ENCODE data around the gene NACC2.
A peak's percentile ranks its signal among the peaks of the same experiment; 100 is the strongest.
"Not testable (repeated sequence)": the region's sequence is repeated elsewhere in the genome, so short reads cannot be mapped to it uniquely, and the experiment has no call there.

NACC2 gene

DNA sequence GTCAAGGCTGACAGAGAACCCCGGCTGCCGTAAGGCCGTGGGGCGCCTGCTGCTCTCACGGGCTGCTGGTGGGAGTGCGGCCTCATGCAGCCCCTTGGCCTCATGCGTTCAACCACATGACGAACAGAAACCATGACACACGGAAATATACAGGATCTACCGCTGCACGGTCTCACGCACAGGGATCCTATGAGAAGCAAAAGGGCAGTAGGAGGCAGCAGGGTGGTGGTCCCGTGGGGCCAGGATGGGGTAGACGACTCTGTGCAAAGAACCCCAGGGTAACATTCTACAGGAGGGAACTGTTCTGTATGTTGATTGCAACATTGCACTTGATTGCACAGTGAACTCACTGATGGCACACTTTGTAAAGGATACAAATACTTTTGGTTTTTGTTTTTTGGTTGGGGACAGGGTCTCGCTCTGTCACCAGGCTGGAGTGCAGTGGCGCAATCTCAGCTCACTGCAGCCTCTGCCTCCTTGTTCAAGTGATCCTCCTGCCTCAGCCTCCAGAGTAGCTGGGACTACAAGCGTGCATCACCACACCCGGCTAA is 51.6 kb downstream of the NACC2 start:
- no peak for DNase-seq

DNA sequence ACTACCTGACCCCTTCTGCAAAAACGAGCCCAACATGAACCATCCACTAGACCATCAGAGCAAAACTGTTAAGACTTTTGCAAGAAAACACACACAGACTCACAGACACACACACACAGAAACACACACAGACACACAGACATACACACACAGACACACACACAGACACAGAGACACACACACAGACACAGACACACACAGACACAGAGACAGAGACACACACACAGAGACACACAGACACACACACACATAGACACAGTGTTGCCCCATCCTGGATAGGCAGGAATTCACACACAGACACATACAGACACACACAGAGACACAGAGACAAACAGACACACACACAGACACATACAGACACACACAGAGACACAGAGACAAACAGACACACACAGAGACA is 52.5 kb downstream of the NACC2 start:
- no peak for DNase-seq

DNA sequence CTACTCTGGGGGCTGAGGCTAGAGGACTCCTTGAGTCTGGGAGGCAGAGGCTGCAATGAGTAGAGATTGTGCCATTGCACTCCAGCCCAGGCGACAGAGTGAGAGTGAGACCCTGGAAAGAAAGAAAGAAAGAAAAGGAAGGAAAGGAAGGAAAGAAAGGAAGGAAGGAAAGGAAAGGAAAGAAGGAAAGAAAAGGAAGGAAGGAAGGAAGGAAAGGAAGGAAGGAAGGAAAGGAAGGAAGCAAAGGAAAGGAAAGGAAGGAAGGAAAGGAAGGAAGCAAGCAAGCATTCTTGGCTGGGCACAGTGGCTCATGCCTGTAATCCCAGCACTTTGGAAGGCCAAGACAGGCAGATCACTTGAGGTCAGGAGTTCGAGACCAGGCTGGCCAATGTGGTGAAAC is 54.2 kb downstream of the NACC2 start:
- not testable (repeated sequence) for DNase-seq

DNA sequence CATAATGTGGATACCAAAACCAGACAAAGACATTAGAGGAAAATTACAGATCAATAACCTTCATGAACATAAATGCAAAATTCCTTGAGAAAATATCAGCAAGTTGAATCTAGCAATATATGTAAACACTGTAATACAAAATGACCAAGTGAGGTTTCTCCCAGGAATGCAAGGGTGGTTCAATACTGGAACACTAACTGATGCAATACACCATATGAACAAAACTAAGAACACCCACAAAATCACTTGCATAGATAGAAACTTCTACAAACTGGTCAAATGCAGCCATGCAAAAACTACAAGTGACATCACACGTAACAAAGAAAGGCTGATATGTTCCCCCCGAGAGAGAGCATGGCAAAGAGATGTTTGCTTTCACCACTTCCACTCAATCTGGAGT is 55.6 kb downstream of the NACC2 start:
- no peak for DNase-seq

DNA sequence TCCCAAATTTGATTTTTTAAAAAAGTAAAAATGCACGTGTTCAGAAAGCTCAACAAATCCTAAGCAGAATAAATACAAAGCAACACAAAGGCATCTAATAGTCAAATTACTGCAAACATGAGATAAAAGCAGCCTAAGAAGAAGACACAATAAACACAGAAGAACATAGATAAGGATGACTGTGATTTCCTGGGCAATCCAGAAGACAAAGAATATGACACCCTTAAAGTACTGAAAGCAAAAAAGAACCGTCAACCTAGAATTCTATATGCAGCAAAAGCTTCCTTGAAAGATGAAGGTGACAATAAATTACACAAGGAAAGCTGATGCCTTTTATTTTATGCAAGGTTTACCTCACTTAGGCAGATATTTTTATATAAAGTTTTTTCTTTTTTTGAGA is 58.2 kb downstream of the NACC2 start:
- DNase-seq, result no peak

DNA sequence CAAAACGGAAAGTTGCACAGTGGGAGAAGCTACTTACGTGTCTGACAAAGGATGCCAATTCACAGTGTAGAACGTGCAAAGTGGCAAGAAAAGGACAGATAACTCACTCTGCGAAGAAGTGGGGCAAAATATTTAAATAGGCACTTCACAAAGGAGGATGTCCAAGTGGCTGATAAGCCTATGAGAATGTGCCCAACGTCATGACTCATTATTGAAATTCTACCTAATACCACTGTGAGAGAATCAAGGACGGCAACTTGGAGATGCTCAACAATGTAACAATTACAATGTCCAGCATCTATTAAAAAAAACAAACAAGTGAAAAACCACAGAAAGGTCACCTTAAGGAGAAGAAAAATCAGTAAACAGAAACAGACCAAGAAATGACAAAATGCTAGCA is 59.0 kb downstream of the NACC2 start:
- no peak for DNase-seq

DNA sequence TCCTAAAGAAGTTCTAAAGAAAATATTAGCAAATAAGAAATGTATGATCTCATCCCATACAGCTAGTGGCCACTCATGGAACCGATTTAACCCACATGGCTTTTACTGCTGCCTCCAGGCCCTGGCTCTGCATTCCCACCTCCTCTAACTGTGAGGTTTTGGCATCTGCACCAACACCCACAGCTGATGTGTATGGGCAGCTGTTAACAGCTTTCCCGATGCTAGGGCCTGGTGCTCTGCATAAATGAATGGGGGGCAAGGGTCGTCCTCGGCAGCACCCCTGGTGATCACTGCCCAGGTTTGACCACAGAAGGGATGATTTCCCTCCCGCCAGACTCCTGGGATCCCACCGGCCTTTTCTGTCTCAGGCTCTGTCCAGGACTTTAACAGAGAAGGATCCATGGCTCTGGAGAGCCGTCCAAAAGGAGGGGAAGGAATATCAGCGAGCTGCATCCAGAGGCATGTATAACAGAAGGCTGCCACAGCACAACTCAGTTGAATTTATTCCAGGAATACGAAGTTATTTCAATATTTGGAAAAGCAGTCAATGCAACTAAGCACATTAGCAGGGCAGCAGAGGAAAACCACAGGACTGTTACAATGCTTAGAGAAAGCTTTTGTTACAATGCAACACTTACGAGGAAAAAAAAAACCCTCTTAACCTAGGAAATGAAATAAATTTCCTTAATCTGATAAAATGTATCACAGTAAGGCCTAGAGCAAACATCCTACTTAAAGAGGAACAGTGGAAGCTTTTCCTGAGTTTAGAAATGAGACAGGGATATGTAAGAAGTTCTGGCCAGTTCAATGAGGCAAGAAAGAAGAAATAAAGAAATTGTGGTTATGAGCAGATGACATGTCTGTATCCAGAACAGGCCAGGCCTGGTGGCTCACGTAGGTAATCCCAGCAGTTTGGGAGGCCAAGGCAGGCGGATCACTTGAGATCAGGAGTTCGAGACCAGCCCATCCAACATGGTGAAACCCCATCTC is 63.1 kb downstream of the NACC2 start:
- DNase-seq, result peak; percentile 50

DNA sequence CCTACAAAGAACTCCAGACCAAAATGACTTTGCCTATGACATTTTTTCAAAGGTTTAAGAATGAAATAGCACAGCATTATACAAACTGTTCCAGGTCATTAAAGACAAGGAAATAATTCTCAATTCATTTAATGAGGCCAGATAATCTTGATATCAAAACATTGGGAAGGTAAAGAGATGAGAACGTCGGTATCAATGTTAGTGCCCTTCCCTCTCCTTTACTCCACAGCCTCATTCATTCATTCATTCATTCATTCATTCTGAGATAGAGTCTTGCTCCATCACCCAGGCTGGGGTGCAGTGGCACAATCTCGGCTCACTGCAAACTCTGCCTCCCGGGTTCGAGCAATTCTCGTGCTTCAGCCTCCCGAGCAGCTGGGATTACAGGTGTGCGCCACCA is 64.0 kb downstream of the NACC2 start:
- no peak for DNase-seq

DNA sequence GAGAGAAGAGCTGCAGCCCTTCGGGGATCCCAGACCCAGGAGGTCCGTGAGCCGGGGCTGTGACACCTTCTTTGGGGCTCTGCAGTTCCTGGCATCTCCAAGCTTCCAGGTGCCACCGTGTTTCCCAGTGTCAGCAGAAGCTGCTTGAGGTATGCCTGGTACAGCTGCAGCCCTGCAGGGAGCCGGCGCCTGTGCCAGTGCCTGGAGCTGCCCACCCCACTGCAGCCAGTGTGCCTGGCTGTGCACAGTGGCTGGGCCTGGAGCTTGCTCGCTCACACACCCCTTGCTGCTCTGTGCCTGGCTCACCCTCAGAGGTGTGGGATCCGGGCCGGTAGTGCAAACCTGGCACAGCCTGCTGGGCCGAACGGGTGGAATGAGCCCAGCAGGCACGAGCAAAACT is 65.5 kb downstream of the NACC2 start:
- peak; percentile 32 for DNase-seq

DNA sequence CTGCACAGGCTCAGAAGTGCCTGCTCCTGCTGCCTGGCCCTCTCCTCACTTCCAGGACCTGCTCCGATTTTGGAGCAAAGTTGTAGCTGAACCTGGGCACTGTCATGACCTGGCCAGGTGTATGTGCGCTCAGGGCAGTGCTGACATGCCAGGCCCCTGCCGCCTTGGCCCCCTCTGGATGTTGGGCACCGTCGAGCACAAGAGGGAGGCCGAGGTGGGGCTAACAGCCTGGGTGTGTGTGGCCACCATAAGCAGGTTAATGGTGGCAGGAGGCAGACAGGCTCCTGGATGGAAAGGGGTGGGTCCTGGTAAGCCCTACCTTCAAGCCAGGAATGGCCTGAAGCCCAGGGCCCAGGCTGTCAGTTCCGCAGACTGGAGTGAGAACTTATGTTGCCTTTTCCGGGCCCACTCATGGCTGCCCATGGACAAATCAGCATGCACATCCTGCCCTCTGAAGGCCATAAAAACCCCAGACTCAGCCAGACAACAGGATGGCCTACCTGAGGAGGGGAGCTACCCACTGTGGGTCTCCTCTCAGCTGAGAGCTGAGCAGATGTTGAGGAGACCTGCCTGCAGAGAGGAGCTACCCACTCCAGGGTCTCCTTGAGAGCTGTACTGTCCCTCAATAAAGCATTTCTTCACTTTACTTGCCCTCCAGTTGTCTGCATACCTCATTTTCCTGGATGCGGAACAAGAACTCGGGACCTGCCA is 66.2 kb downstream of the NACC2 start:
- peak; percentile 19 for DNase-seq

DNA sequence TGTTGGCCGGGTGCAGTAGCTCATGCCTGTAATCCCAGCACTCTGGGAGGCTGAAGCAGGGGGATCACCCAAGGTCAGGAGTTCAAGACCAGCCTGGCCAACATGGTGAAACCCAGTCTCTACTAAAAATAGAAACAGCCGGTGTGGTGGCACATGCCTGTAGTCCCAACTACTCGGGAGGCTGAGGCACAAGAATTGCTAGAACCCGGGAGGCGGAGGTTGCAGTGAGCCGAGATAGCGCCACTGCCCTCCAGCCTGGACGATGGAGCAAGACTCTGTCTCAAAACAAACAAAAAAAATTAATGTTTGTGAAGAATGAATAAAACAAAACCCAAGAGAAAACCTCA is 68.2 kb downstream of the NACC2 start:
- DNase-seq, result peak; percentile 17

DNA sequence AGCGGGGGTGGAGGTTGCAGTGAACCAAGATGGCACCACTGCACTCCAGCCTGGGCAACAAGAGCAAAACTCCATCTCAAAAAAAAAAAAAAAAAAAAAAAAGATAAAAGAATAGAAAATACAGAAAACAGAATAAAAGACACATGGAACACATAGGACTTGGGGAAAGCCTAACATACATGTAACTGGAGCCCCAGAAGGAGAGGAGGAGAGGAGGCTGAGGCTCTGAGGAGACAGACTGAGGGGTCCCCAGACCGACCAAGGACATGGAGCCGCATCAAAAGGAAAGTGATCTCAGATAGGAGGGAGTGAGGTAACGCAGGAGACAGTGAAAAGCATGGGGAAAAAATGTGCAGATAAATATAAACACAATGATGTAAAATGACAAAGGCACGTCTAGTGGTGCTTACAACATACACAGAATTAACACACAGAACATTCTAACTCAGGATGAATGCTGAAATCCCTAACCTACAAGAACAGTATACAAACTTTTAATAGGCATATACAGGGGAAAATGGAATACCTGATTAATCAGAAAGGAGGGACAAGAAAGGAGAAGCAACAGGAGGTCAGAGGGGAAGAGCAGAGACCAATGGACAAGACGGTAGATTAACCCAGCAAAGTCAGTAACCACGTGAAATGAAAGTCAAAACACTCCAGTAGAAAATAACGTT is 68.7 kb downstream of the NACC2 start:
- DNase-seq, result peak; percentile 17

DNA sequence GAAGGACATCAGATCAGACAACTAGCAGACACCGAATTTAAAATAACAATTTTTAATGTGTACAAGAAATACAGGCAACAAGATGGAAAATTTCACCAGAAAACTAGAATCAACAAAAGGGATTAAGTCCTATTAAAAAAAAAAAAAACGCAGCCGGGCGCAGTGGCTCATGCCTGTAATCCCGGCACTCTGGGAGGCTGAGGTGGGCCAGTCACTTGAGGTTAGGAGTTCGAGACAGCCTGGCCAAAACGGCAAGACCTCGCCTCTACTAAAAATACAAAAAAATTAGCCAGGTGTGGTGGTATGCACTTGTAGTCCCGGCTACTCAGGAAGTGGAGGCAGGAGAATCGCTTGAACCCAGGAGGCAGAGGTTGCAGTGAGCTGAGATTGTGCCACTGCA is 69.6 kb downstream of the NACC2 start:
- DNase-seq, result no peak

DNA sequence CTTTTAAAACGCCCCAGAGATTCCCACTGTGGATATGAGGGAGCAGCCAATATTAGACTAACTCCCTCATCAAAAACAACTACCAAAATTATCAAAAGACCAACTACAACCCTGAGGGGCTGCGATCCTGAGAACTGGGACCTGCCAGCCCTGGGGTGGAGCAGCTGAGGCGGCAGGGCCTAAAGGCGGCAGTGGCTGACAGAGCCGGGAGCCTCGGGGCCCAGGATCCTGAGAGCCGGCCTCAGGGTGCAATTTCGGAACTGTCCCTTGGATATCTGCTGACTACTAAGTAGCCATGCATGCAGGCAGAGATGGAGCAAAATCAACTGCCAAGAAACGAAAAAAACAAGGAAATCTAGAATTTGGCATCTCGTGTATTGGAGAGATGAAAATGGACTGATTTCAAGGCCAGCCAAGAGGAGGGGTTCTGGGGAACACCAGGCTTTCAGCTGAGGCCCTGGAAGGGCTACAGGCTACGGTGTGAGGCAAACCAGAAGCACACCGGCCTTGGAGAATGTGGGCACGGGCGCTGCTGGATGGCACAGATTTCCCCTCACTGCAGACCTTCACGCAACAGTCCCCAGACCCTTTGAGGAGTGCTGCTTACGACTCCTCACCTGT is 70.3 kb downstream of the NACC2 start:
- DNase-seq, result peak; percentile 38

DNA sequence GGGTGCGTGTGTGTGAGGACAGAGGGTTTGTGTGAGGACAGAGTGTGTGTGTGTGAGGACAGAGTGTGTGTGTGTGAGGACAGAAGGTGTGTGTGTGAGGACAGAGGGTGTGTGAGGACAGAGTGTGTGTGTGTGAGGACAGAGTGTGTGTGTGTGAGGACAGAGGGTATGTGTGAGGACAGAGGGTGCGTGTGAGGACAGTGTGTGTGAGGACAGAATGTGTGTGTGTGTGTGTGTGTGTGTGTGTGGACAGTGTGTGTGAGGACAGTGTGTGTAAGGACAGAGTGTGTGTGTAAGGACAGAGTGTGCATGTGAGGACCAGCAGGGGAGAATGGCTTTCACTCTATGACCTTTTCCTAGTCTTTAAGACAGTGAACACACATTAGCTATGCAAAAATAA is 70.8 kb downstream of the NACC2 start:
- peak; percentile 21 for DNase-seq

DNA sequence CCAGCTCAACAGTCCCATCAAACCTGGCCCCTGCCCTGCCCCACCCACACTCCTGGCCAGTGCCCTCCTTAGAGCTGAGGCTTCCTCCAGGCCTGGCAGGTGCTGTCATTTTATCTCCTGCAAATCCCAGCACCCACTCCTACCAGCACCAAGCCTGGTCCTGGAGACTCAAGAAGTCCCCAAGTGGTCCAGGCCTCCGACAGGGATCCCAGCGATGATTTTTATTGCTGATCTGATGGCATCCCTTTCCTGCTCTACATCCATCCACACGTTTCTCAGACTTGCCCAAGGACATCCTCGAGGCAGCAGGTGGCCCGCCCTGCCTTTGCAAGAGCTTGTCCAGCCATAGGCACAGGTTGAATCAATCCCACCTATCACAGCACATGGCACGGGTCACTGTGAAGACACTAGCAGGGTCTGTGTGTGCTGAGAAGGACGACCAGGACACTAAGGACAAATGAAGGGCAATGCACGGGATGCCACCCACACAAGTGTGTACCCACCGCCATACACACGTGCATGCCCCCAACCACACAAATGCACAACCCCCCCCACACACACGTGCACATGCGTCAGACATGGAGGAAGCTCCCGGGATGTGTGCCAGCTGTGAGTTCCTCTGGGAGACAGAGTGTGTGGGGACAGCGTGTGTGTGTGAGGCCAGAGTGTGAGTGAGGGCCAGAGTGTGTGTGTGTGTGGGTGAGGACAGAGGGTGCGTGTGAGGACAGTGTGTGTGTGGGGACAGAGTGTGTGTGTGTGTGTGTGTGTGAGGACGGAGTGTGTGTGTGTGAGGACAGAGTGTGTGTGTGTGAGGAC is 71.5 kb downstream of the NACC2 start:
- DNase-seq, result peak; percentile 43

DNA sequence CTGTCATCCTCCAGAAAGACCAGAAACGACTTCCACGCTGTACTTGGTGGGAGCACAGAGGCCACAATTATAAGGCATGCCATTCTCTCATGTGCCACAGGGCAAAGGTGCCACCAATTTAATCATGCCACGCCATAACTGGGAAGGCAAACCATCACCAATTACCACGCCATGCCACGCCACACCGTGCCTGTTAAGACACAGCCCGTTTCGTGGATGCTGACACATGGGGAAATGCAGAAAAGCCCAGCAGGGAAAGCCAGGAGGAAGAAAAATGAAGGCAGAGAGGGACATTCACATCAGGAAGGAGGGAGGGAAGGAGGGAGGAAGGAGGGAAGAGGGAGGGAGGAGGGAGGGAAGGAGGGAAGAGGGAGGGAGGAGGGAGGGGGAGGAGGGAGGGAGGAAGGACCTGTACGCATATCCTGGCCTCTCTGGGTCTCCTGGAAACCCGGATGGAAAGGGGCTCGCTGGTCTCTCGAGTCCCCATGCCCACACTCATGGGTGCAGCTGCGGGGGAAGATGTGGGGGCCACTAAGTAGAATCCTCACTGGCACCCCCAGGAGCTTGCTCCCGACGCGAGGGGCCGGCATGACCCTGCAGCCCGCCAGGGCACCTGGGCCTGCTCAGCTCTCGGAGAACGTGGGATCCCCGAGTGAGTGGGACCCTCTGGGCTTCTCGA is 72.2 kb downstream of the NACC2 start:
- DNase-seq, result peak; percentile 22

DNA sequence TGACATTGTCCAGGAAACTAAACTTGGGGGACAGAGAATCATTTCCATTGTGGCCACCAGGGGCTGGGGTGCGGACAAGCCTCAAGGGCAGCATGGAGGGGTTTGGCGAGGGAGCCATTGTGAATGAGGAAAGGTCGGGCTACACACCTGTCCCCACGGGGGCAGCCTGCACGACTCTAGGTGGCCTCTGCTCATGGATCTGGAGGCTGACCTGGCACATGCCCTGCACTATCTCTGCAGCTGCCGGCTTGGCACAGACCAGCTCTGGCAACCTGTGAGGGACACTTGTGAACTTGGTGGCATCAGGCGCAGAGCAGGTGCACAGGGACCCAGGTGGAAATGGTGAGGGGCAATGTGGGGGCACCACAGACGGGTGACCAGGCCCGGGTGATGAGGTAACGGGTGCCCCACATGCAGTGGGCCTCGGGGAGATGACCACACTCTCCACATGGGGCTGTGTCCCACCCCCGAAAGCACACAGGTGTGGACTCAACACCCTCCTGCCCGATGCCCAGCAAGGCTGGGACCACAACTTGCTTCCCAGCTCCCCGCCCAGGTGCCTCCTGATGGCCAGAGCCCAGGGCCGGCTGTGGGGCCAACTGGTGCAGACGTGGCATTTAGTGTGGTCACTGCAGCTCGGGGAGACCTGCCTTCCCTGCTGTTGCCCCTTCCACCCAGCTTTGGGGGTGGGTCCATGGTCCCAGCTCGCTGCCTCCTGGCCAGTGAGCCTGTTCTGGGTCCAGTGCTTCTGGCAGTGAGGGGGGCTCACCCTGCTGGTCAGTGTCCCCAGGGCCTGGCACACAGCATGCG is 73.0 kb downstream of the NACC2 start:
- peak; percentile 32 for DNase-seq

DNA sequence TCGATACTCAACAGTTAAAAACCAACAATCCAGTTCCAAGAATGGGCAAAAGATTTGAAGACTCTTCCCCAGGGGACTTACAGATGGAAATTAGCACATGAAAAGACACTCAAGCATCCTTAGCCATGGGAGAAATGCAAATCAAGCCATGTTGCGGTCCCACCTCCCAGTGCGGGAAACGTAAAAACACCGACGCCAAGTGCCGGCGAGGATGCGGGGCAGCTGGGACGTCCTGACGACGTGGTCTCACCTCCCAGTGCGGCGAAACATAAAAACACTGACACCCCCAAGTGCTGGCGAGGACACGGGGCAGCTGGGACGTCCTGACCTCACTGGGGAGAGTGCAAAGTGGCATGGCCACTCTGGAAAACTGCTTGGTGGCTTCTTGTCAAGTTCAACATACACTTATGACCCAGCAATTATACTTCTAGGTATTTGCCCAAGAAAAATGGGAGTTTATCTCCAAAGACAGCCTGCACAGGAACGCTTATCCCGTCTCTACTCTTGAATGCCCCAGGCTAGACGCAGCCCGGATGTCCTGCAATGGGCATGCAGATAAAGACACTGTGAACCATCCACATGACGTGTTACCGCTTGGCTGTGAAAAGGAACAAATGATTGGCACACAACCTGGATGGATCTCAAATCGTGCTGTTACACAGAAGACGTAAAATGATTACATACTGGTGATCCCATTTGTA is 73.8 kb downstream of the NACC2 start:
- DNase-seq, result peak; percentile 32

DNA sequence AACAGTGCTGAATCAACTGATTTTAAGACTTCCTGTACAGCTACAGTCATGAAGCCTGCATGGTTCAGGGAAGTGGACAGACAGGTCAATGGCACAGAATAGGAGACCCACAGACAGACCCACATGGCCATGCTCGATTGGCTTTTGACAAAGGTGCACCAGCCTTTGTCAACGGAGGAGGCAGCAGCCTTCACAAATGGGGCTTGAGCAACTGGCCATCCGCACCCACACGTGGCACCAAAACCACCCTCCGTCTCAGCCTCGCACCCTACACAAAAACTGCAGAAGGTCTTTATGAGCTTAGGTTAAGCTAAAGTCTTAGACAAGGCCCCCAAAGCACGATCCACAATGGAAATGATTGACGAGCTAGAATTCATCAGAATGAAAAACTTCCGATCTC is 74.4 kb downstream of the NACC2 start:
- DNase-seq, result no peak
